HG03342 (cell line): ENCODE measurements around the gene CLCN5.
"Not testable (repeated sequence)": the region's sequence is repeated elsewhere in the genome, so short reads cannot be mapped to it uniquely, and the experiment has no call there.

Source experiments
- ATAC-seq: cut with Tn5 transposase; IDR thresholded peaks from one replicate; pipeline ENCODE4 v1.9.1; 2021; ENCODE audit warnings: mild to moderate bottlenecking, moderate library complexity; ENCODE audit not compliant: unreplicated experiment

Gene CLCN5

GRCh38 chrX:49995107-49995731 is 72.8 kb downstream of the CLCN5 start:
- no peak for ATAC-seq

GRCh38 chrX:49995795-49996455 is 73.5 kb downstream of the CLCN5 start:
- no peak for ATAC-seq

- ATAC-seq, result no peak
Observed at GRCh38 chrX:49996474-49996873, 74.1 kb downstream of the CLCN5 start.

- no peak for ATAC-seq
Observed at GRCh38 chrX:49999087-49999486, 76.7 kb downstream of the CLCN5 start.

GRCh38 chrX:50000937-50001542 is 78.6 kb downstream of the CLCN5 start:
- no peak for ATAC-seq

GRCh38 chrX:50002067-50002714 is 79.8 kb downstream of the CLCN5 start:
- peak; percentile 66 for ATAC-seq

- ATAC-seq, result no peak
Observed at GRCh38 chrX:50003467-50003866, 81.1 kb downstream of the CLCN5 start.

GRCh38 chrX:50003927-50004326 is 81.5 kb downstream of the CLCN5 start:
- ATAC-seq, result no peak

- ATAC-seq, result not testable (repeated sequence)
Observed at GRCh38 chrX:50025591-50025990, 103.2 kb downstream of the CLCN5 start.

GRCh38 chrX:50035126-50035525 is 112.7 kb downstream of the CLCN5 start:
- ATAC-seq, result no peak

GRCh38 chrX:50036426-50036825 is 114.0 kb downstream of the CLCN5 start:
- no peak for ATAC-seq

- ATAC-seq, result no peak
Observed at GRCh38 chrX:50045823-50046222, 123.4 kb downstream of the CLCN5 start.

- no peak for ATAC-seq
Observed at GRCh38 chrX:50049228-50049627, 126.8 kb downstream of the CLCN5 start.

- no peak for ATAC-seq
Observed at GRCh38 chrX:50054147-50054546, 131.8 kb downstream of the CLCN5 start.

- no peak for ATAC-seq
Observed at GRCh38 chrX:50066318-50066937, 144.0 kb downstream of the CLCN5 start.

- no peak for ATAC-seq
Observed at GRCh38 chrX:50067435-50068284, 145.3 kb downstream of the CLCN5 start.

- ATAC-seq, result no peak
Observed at GRCh38 chrX:50068285-50068563, 145.8 kb downstream of the CLCN5 start.

GRCh38 chrX:50068893-50069292 is 146.5 kb downstream of the CLCN5 start:
- no peak for ATAC-seq

GRCh38 chrX:50071494-50071893 is 149.1 kb downstream of the CLCN5 start:
- no peak for ATAC-seq

- ATAC-seq, result no peak
Observed at GRCh38 chrX:50072110-50072509, 149.7 kb downstream of the CLCN5 start.

GRCh38 chrX:50073601-50074000 is 151.2 kb downstream of the CLCN5 start:
- ATAC-seq, result no peak
